A673 (cell line): ENCODE results near the gene MOCS1. TPM values are rescaled to one million over a fixed set of nuclear protein-coding genes. Genes with fewer than 3 reads are reported as not detected.

Experiments
- BruUV-seq: library from RNA; stranded (reverse); fragments of 400-500 nt; replicated peaks from 2 replicates; lab custom pipeline; 2021; lab: Mats Ljungman, UMichigan
- CTCF ChIA-PET: fragments of 300-600 bp; sonication (Branson Sonifier 250); formaldehyde crosslinking; loops from one replicate; lab custom pipeline; 2022; ENCODE audit warnings: antibody characterized with exemption; lab: Charles Lee
- POLR2A ChIA-PET: fragments of 300-600 bp; sonication (Branson Sonifier 250); formaldehyde crosslinking; loops from one replicate; lab custom pipeline; 2022; ENCODE audit warnings: antibody characterized with exemption; ENCODE audit not compliant: low non-redundant PET; lab: Charles Lee
- DNase-seq: peaks from one replicate; pipeline ENCODE4 v3.0.0-alpha.2; 2015; ENCODE audit warnings: low spot score
- H3K27ac ChIP-seq: fragments of 200-600 bp; sonication (generic); 2 replicates; pipeline ENCODE4 v1.5.1; 2016; ENCODE audit warnings: mixed run types, low read depth, mild to moderate bottlenecking, mixed read lengths, antibody characterized with exemption, low read length; ENCODE audit not compliant: poor library complexity, severe bottlenecking
- H3K27me3 ChIP-seq: fragments of 200-600 bp; sonication (generic); replicated peaks from 2 replicates; pipeline ENCODE4 v1.6.1; 2017; ENCODE audit warnings: mixed run types, low read depth, mild to moderate bottlenecking, mixed read lengths, antibody characterized with exemption, low read length; ENCODE audit not compliant: insufficient read depth, poor library complexity
- H3K36me3 ChIP-seq: fragments of 200-600 bp; sonication (generic); 2 replicates; pipeline ENCODE4 v1.6.1; 2016; ENCODE audit warnings: mixed run types, mild to moderate bottlenecking, mixed read lengths, antibody characterized with exemption, low read length; ENCODE audit not compliant: insufficient read depth, poor library complexity, severe bottlenecking
- H3K4me1 ChIP-seq: fragments of 200-600 bp; sonication (generic); 2 replicates; pipeline ENCODE4 v1.6.1; 2017; ENCODE audit warnings: mixed run types, mild to moderate bottlenecking, mixed read lengths, antibody characterized with exemption, low read length; ENCODE audit not compliant: insufficient read depth, poor library complexity, severe bottlenecking
- H3K4me3 ChIP-seq: fragments of 200-600 bp; sonication (generic); 2 replicates; pipeline ENCODE4 v1.5.1; 2016; ENCODE audit warnings: low read depth, mixed run types, mild to moderate bottlenecking, mixed read lengths, low read length; ENCODE audit not compliant: poor library complexity, severe bottlenecking
- H3K9me3 ChIP-seq: fragments of 200-600 bp; sonication (generic); 2 replicates; pipeline ENCODE4 v1.6.1; 2016; ENCODE audit warnings: mixed run types, low read depth, mild to moderate bottlenecking, mixed read lengths, antibody characterized with exemption, low read length; ENCODE audit not compliant: poor library complexity, severe bottlenecking
- EZH2 ChIP-seq: fragments of 200-600 bp; sonication (generic); IDR thresholded peaks from 2 replicates; pipeline ENCODE4 v1.6.1; 2017; ENCODE audit warnings: borderline replicate concordance, low read depth, mild to moderate bottlenecking, mixed read lengths, antibody characterized with exemption, low read length; ENCODE audit not compliant: poor library complexity, severe bottlenecking
- intact Hi-C: fragments of 100-400 bp; cut with micrococcal nuclease; formaldehyde crosslinking; loops from one replicate; pipeline ENCODE4 v1.10.0; 2022; ENCODE audit not compliant: unreplicated experiment
- total RNA-seq: library from RNA; stranded (reverse); gene quantifications from 2 replicates; pipeline ENCODE4 v1.2.3, GENCODE V29; 2021
- TF ChIP-seq, protein P1 (sequence below): fragments of 300-800, 200-600 bp; sonication (generic); conservative IDR thresholded peaks from 2 replicates; pipeline ENCODE4 v1.5.1; 2017; ENCODE audit warnings: low read depth, mild to moderate bottlenecking, antibody characterized with exemption, low read length, moderate library complexity, mixed read lengths

MOCS1 gene
- total RNA-seq, 1 experiment from 2014 or later = 2.5 TPM

DNA sequence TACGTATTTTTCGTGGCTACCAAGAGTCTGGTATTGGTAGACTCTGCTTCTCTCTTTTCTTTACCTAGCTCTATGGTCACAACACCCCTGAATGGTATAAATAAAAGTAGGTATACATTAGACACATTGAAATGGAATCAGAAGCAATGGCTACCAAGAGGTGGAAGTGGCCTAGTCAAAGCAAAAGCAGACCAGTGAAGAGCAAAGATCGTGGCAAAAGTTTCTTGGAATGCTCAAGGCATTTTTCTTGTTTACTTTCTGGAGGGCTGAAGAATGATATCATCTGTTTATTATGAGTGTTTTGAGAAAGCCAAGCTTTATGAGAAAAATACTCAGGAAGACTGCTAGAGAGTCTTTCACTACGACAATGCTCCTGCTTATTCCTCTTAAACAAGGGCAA is 28.6 kb upstream of the MOCS1 start:
- Histone ChIP-seq H3K27me3 (peaks cover 21% of the 10 kb centered on the region), H3K36me3 (no peaks in the 10 kb centered on the region), H3K9me3 (no peaks in the 10 kb centered on the region), H3K4me1 (no peaks in the 10 kb centered on the region), H3K27ac (no peak overlapping the region), H3K4me3 (no peak overlapping the region)
- POLR2A ChIA-PET = no interaction called here
- no peak for DNase-seq
- CTCF ChIA-PET = no interaction called here
- TF ChIP-seq, protein P1, sequence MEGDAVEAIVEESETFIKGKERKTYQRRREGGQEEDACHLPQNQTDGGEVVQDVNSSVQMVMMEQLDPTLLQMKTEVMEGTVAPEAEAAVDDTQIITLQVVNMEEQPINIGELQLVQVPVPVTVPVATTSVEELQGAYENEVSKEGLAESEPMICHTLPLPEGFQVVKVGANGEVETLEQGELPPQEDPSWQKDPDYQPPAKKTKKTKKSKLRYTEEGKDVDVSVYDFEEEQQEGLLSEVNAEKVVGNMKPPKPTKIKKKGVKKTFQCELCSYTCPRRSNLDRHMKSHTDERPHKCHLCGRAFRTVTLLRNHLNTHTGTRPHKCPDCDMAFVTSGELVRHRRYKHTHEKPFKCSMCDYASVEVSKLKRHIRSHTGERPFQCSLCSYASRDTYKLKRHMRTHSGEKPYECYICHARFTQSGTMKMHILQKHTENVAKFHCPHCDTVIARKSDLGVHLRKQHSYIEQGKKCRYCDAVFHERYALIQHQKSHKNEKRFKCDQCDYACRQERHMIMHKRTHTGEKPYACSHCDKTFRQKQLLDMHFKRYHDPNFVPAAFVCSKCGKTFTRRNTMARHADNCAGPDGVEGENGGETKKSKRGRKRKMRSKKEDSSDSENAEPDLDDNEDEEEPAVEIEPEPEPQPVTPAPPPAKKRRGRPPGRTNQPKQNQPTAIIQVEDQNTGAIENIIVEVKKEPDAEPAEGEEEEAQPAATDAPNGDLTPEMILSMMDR = no peak
- no peak for TF ChIP-seq EZH2
- BruUV-seq = no TSS peak
- intact Hi-C loops = no loop called here

DNA sequence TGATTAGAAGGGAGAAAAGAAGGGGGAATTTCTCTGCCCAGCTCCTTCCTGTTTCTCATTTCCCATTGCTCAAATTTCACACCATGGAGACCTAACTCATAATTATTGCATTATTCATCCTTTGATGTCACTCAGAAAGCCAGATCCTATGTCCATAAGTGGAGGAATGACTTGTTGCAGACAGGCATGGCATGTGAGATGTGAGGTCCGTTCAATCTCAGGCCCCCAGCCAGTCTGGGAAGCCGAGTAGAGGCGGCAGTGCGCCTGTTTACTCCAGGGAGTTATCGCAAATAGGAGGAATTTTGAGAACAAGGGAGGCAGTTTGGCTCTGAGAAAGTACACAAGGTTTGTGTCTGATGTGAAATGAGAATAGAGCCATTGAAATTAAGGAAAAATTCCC is 26.9 kb upstream of the MOCS1 start:
- H3K27ac ChIP-seq = no peak overlapping the region
- no peaks in the 10 kb centered on the region for H3K36me3 ChIP-seq
- TF ChIP-seq, protein P1 = no peak
- TF ChIP-seq EZH2 = no peak
- H3K27me3 ChIP-seq = peaks cover 21% of the 10 kb centered on the region
- CTCF ChIA-PET = no interaction called here
- intact Hi-C loops = no loop called here
- H3K4me3 ChIP-seq = no peak overlapping the region
- no peaks in the 10 kb centered on the region for H3K4me1 ChIP-seq
- no peaks in the 10 kb centered on the region for H3K9me3 ChIP-seq
- DNase-seq = no peak
- no TSS peak for BruUV-seq
- POLR2A ChIA-PET = no interaction called here

DNA sequence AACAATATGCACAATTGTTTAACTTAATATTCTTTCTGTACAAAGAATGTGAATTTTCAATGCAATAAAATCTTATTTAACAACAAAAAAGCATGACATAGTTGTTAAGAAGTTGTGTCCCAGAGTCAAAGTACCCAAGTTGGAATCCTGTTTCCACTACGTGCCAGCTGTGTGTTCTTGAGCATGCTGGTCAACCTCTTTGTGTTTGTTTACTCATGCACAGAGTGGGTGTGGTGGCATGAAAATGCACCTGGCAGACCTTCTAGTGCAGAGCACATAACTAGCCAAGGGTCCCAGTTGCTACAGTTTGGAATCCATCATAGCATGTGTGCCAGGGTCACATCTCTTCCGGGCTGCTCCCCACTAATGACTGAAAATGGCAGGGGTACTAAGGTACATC is 24.7 kb upstream of the MOCS1 start:
- BruUV-seq = no TSS peak
- Histone ChIP-seq H3K4me3 (no peak overlapping the region), H3K27me3 (peaks cover 8% of the 10 kb centered on the region), H3K36me3 (no peaks in the 10 kb centered on the region), H3K27ac (no peak overlapping the region), H3K9me3 (no peaks in the 10 kb centered on the region), H3K4me1 (no peaks in the 10 kb centered on the region)
- POLR2A ChIA-PET = no interaction called here
- TF ChIP-seq, protein P1 = no peak
- TF ChIP-seq EZH2 = no peak
- DNase-seq = no peak
- CTCF ChIA-PET = no interaction called here
- intact Hi-C loops = no loop called here
